Ovary (tissue), 3 donors: ENCODE data around the gene COPS7B.

ENCODE experiments used
- EP300 ChIP-seq: sonication (generic); formaldehyde crosslinking; IDR thresholded peaks from one replicate; pipeline ENCODE4 v1.6.1; 2017; ENCODE audit warnings: antibody characterized with exemption
- POLR2A ChIP-seq: fragments of 450-650 bp; IDR thresholded peaks from one replicate; pipeline ENCODE4 v1.6.1; 2017; ENCODE audit warnings: antibody characterized with exemption, mild to moderate bottlenecking, moderate library complexity
- TF ChIP-seq, protein P1 (sequence below), 3 donors: fragments of 450-650 bp in 2 of 3; fragments of 200-600 bp in 1 of 3; IDR thresholded peaks; one replicate each; pipeline versions ENCODE4 v1.5.1 to v1.8.0; 2016 to 2022; ENCODE audit warnings: antibody characterized with exemption in 3 of 3, mild to moderate bottlenecking in 1 of 3
- donor health status: DM: no; HTN: no; CAD: no.

DNA sequence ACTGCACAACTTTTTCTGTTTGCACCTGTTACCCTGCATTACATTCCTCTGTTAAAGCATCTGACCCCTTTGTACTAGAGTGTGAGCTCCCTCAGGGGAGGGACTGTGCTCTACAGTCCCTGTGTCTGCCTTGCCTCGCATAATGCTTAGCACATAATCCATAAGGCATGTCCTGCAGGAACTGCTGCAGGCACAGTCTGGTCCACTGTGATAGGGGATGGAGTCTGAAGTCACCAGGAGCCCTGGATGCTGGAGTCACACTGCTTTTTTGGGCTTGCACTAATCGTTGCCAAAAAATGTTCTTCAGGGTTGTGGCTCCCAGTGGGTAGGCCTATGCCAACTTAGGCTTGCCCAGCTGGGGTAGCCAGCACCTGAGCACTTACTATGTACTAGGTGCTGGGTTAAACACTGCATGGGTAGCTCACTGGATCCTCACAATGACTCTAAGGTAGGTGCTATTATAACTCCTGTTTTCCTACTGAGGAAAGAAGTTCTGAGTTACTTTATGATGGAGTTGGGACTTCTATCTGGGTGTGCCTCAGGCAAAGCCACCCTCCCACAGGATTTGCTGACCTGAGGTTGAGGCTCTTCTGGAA lies 33.3 kb downstream of the COPS7B start:
- TF ChIP-seq, protein P1, sequence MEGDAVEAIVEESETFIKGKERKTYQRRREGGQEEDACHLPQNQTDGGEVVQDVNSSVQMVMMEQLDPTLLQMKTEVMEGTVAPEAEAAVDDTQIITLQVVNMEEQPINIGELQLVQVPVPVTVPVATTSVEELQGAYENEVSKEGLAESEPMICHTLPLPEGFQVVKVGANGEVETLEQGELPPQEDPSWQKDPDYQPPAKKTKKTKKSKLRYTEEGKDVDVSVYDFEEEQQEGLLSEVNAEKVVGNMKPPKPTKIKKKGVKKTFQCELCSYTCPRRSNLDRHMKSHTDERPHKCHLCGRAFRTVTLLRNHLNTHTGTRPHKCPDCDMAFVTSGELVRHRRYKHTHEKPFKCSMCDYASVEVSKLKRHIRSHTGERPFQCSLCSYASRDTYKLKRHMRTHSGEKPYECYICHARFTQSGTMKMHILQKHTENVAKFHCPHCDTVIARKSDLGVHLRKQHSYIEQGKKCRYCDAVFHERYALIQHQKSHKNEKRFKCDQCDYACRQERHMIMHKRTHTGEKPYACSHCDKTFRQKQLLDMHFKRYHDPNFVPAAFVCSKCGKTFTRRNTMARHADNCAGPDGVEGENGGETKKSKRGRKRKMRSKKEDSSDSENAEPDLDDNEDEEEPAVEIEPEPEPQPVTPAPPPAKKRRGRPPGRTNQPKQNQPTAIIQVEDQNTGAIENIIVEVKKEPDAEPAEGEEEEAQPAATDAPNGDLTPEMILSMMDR (IDR thresholded peaks at IDR 0.05), result no peak
- TF ChIP-seq EP300, result no peak
- TF ChIP-seq POLR2A, result no peak
